ENCODE results near the gene SSH2. TPM values are rescaled to one million over a fixed set of nuclear protein-coding genes. Genes with fewer than 3 reads are reported as not detected.

Gene SSH2
- total RNA-seq, 1 experiment from 2014 or later = 14.6 TPM

GRCh38 chr17:29648005-29648404, 282.0 kb downstream of the SSH2 start:
- Histone ChIP-seq H3K4me2 (ENCODE audit: insufficient read depth, insufficient read length, low read length) (no peak overlapping the region), H3K4me1 (ENCODE audit: insufficient read depth, low read length) (no peaks in the 10 kb centered on the region), H3K79me2 (ENCODE audit: insufficient read depth, low read length) (no peaks in the 10 kb centered on the region), H2BK5ac (ENCODE audit: insufficient read length, low read length) (no peak overlapping the region), H4K8ac (replicated peaks; ENCODE audit: insufficient read length, low read depth, low read length) (no peak overlapping the region), H3K27ac (ENCODE audit: insufficient read length, low read depth, low read length) (no peak overlapping the region), H3K9me3 (ENCODE audit: control insufficient read depth, low read depth, low read length) (no peaks in the 10 kb centered on the region), H3K23me2 (ENCODE audit: insufficient read length, low read depth, low read length, poor library complexity, severe bottlenecking) (no peaks in the 10 kb centered on the region), H3K18ac (ENCODE audit: insufficient read length, low read depth, low read length) (no peak overlapping the region), H2AK5ac (ENCODE audit: insufficient read length, low read length) (no peak overlapping the region), H3K9ac (ENCODE audit: extremely low read depth, insufficient read length, low read length) (no peak overlapping the region), H3K23ac (ENCODE audit: insufficient read length, low read depth, low read length) (no peak overlapping the region), H2BK20ac (ENCODE audit: low read depth, low read length, poor library complexity, severe bottlenecking) (no peak overlapping the region), H3K14ac (ENCODE audit: insufficient read depth, low read length) (no peak overlapping the region), H4K20me1 (ENCODE audit: control insufficient read depth, insufficient read depth, insufficient read length) (no peaks in the 10 kb centered on the region), H4K91ac (ENCODE audit: insufficient read length, low read depth, low read length) (no peak overlapping the region), H2BK12ac (ENCODE audit: insufficient read length, low read depth, low read length) (no peak overlapping the region), H2BK15ac (ENCODE audit: low read depth, low read length) (no peak overlapping the region), H3K4ac (ENCODE audit: low read depth, low read length) (no peak overlapping the region), H3T11ph (ENCODE audit: low read length) (no peak overlapping the region), H2AFZ (ENCODE audit: low read length) (no peak overlapping the region), H2BK120ac (ENCODE audit: low read depth, low read length, poor library complexity, severe bottlenecking) (no peak overlapping the region), H3K56ac (ENCODE audit: insufficient read length, low read depth, low read length) (no peak overlapping the region), H3K79me1 (ENCODE audit: insufficient read depth, low read depth, low read length, poor library complexity, severe bottlenecking) (no peaks in the 10 kb centered on the region), H4K5ac (ENCODE audit: insufficient read length, low read depth, low read length) (no peak overlapping the region), H3K27me3 (ENCODE audit: insufficient read depth, low read length) (no peaks in the 10 kb centered on the region)
- no CpG with 5 or more reads among the region's 5 CpGs for WGBS (ENCODE audit: extremely low coverage, insufficient read length, low lambda C conversion rate)
- no peak for DNase-seq
- H3K36me3 Mint-ChIP-seq (ENCODE audit: insufficient read depth in 1 of 3, low read depth in 3 of 3) = no peaks in the 10 kb centered on the region; a peak in 1 of 7 replicates
- H3K27ac Mint-ChIP-seq = no peak overlapping the region; a peak in 1 of 7 replicates
- H3K4me1 Mint-ChIP-seq = no peaks in the 10 kb centered on the region
- H3K27me3 Mint-ChIP-seq (ENCODE audit: low read depth) = no peaks in the 10 kb centered on the region
- no peak for TF ChIP-seq CTCF (conservative IDR thresholded peaks at IDR 0.05)
- no peak overlapping the region; a peak in 1 of 5 replicates for H3K4me3 Mint-ChIP-seq
- no peaks in the 10 kb centered on the region for H3K9me3 Mint-ChIP-seq

All from H9 (cell line).